H1 (cell line): ENCODE data around the gene TGFB3. TPM values are rescaled to one million over a fixed set of nuclear protein-coding genes. Genes with fewer than 3 reads are reported as not detected.
A peak's percentile ranks its signal among the peaks of the same experiment; 100 is the strongest.

Experiments used
- ASH2L ChIP-seq: fragments of 200-600, 300-600 bp; sonication (generic); IDR thresholded peaks from one replicate; pipeline ENCODE4 v1.7.1; 2017; ENCODE audit warnings: low read length
- BCL11A ChIP-seq, 2 experiments: IDR thresholded peaks; one replicate each; pipeline ENCODE4 v1.6.1; 2011; ENCODE audit warnings: low read depth in 2 of 2, low read length in 2 of 2, mild to moderate bottlenecking in 2 of 2
- HDAC2 ChIP-seq, 2 experiments: fragments of 300-600 bp in 1 of 2; sonication (generic) in 1 of 2; IDR thresholded peaks; 2 replicates each; pipeline ENCODE4 v1.6.1; 2011 to 2012; ENCODE audit warnings: low read depth in 2 of 2, low read length in 2 of 2, mild to moderate bottlenecking in 2 of 2, moderate library complexity in 2 of 2, borderline replicate concordance in 1 of 2, inconsistent platforms in 1 of 2
- RXRA ChIP-seq: IDR thresholded peaks from 2 replicates; pipeline ENCODE4 v1.6.1; 2011; ENCODE audit warnings: low read depth, mild to moderate bottlenecking, low read length, moderate library complexity; ENCODE audit not compliant: insufficient read depth
- SIN3A ChIP-seq, 2 experiments: IDR thresholded peaks in 1 of 2; conservative IDR thresholded peaks in 1 of 2; 2 replicates each; pipeline ENCODE4 v1.6.1; 2011 to 2012; ENCODE audit warnings: low read length in 2 of 2, improper control_type of control experiment in 1 of 2, low read depth in 1 of 2, mild to moderate bottlenecking in 1 of 2
- SRF ChIP-seq: IDR thresholded peaks from 2 replicates; pipeline ENCODE4 v1.6.1; 2011; ENCODE audit warnings: mild to moderate bottlenecking, low read depth, low read length, moderate library complexity
- YY1 ChIP-seq: IDR thresholded peaks from 2 replicates; pipeline ENCODE4 v1.6.1; 2011; ENCODE audit warnings: low read depth, mild to moderate bottlenecking, low read length
- polyA plus RNA-seq, 7 experiments: library from polyadenylated mRNA; depleted of rRNA in 3 of 7; stranded (reverse) in 5 of 7; unstranded in 2 of 7; fragments of >200 nt in 5 of 7; fragments of 200-250 nt in 2 of 7; gene quantifications; 1 replicate in 5 of 7; 2 replicates in 1 of 7; 4 replicates in 1 of 7; pipeline versions ENCODE4 v1.2.1 to v1.2.3, GENCODE V29; 2011 to 2013; ENCODE audit warnings: missing spikeins in 2 of 7, mixed read lengths in 2 of 7
- total RNA-seq: library from RNA; stranded (reverse); fragmentation: NEBNext Ultra II Directional; extraction: Animal tissue kit (Norgen Biotek cat#: 25700); gene quantifications from 2 replicates; pipeline ENCODE4 v1.2.1, GENCODE V29; 2021
- TF ChIP-seq, protein P1 (sequence below): IDR thresholded peaks from 2 replicates; pipeline ENCODE4 v1.6.1; 2011; ENCODE audit warnings: low read length, improper control_type of control experiment
- TF ChIP-seq, protein P2 (sequence below), 3 experiments: IDR thresholded peaks; 1 replicate in 2 of 3; 2 replicates in 1 of 3; pipeline versions ENCODE4 v1.5.1 to v1.6.1; 2011; ENCODE audit warnings: low read length in 3 of 3, mild to moderate bottlenecking in 3 of 3, inconsistent platforms in 2 of 3, low read depth in 1 of 3, moderate library complexity in 1 of 3; ENCODE audit not compliant: insufficient read depth in 1 of 3; ENCODE audit errors: control extremely low read depth in 1 of 3

Gene TGFB3
- total and polyA plus RNA-seq, 2 of the 8 experiments (the other 6 are each of a cell fraction or from before 2014, with no cell fraction given), result 0.65 to 0.86 TPM

GRCh38 chr14:75985618-75986438 lies 4.0 kb upstream of the TGFB3 start, which contains the start of gene IFT43 (continued):
- TF ChIP-seq, protein P1, sequence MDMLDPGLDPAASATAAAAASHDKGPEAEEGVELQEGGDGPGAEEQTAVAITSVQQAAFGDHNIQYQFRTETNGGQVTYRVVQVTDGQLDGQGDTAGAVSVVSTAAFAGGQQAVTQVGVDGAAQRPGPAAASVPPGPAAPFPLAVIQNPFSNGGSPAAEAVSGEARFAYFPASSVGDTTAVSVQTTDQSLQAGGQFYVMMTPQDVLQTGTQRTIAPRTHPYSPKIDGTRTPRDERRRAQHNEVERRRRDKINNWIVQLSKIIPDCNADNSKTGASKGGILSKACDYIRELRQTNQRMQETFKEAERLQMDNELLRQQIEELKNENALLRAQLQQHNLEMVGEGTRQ, result no peak
- TF ChIP-seq HDAC2 (IDR thresholded peaks at IDR 0.05; ENCODE audit: borderline replicate concordance in 1 of 2, low read depth in 2 of 2, low read length in 2 of 2) (peak in 1 of 2 experiments; percentile 91; a peak in 1 of 4 replicates), YY1 (no peak; the same call in 1 of the 2 replicates), ASH2L (peak; percentile 85), SIN3A (conservative IDR thresholded peaks at IDR 0.05 in 1 of 2, IDR thresholded peaks at IDR 0.05 in 1 of 2; ENCODE audit: low read depth in 1 of 2, low read length in 2 of 2) (peak; percentile 68 to 96; a peak in 2 of 4 replicates), SRF (no peak), BCL11A (IDR thresholded peaks at IDR 0.05; ENCODE audit: low read depth in 2 of 2, low read length in 2 of 2) (no peak), RXRA (no peak)
- TF ChIP-seq, protein P2, sequence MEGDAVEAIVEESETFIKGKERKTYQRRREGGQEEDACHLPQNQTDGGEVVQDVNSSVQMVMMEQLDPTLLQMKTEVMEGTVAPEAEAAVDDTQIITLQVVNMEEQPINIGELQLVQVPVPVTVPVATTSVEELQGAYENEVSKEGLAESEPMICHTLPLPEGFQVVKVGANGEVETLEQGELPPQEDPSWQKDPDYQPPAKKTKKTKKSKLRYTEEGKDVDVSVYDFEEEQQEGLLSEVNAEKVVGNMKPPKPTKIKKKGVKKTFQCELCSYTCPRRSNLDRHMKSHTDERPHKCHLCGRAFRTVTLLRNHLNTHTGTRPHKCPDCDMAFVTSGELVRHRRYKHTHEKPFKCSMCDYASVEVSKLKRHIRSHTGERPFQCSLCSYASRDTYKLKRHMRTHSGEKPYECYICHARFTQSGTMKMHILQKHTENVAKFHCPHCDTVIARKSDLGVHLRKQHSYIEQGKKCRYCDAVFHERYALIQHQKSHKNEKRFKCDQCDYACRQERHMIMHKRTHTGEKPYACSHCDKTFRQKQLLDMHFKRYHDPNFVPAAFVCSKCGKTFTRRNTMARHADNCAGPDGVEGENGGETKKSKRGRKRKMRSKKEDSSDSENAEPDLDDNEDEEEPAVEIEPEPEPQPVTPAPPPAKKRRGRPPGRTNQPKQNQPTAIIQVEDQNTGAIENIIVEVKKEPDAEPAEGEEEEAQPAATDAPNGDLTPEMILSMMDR (IDR thresholded peaks at IDR 0.05; ENCODE audit: control extremely low read depth in 1 of 3, insufficient read depth in 1 of 3, low read depth in 1 of 3, low read length in 3 of 3), result no peak
